HG02973 (cell line): ENCODE data around the gene KIAA1958.
"Not testable (repeated sequence)": the region's sequence is repeated elsewhere in the genome, so short reads cannot be mapped to it uniquely, and the experiment has no call there.

Source experiments
- ATAC-seq: cut with Tn5 transposase; IDR thresholded peaks from one replicate; pipeline ENCODE4 v1.9.1; 2021; ENCODE audit warnings: moderate library complexity; ENCODE audit not compliant: unreplicated experiment

Gene KIAA1958

DNA sequence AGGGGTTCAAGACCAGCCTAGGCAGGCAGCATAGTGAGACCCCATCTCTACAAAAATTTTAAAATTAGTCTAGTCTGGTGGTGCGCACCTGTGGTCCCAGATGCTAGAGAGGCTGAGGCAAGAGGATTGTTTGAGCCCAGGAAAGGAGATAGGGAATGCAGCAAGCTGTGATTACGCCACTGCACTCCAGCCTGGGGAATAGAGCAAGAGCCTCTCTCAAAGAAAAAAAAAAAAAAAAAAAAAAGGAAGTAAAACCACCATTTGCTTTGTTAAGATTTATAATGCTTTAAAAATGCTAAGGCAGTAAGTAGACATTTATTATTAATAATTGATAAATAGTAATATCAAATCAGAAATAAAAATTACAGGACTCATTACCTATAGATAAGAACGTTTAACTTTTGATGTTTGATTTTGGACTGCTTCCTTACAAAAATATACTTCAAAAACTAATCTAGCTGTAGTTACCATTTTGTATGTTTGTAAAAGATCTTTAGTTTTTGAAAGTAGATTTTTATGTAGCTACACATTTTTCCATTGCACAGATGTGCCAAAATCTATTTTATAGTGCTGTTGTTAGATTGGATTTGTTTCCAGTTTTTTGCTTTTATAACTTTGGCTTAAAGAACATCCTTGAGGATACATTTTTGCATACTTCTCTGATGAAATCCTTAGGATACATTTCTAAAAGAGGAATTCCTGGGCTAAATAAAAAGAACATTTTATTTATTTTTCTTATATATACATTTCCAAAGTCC, 144.9 kb downstream of the KIAA1958 start:
- no peak for ATAC-seq

DNA sequence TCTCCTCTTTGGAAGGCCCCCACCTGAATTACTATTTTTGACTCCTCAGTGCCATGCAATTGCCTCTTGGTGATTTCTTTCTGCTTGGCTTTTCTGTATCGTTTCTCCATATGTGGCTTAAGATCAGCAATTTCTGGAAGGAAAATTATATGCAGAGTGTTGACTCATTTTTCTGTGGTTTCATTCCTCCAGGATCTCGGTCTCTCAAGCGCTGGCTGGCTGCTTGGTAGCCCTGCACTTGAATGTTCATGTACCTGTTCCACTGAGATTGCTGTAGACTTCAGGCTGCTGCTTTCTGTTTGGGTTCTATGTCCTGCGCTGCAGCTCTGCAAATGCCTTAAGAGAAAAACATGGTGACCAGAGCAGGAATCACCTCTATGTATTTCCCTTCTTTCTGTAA, 153.7 kb downstream of the KIAA1958 start:
- ATAC-seq, result no peak

- no peak for ATAC-seq
Measured at GRCh38 chr9:112642126-112642525, 155.5 kb downstream of the KIAA1958 start.

DNA sequence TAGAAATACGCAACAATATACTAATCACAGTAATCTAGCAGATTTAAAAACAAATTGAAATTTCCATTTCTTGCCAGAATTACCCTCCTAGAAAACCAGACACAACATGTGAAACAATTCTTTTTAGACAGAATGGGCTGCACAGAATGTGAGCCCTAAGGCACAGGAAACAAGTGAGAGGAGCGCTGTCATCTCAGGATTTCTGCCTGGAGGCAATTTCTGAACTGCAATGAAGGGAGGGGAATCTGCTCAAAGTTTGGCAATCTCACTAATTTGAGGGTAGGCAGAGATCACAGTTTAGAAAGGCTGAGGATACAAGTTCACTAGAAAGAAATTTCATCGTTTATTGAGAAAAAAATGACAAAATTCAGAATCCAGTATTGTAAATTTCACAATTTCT, 161.0 kb downstream of the KIAA1958 start:
- ATAC-seq, result no peak

DNA sequence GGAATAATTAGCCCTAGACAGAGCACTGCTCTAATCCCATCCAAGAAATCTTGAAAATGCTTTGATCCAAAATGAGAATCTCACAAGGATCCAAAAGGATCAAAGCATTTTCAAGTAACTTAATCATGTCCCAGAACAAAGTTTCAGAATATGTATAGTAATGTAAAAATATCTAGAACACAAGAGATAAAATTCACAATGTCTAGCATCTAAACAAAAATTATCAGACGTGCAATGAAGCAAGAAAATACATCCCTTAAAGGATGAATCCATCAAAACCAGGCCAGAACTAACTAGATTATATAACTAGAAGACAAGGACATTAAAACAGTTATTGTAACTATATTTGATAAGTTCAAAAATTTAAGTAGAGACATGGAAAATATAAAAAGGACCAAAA, 162.0 kb downstream of the KIAA1958 start:
- ATAC-seq, result no peak

- no peak for ATAC-seq
Measured at GRCh38 chr9:112654282-112654681, 167.7 kb downstream of the KIAA1958 start.

DNA sequence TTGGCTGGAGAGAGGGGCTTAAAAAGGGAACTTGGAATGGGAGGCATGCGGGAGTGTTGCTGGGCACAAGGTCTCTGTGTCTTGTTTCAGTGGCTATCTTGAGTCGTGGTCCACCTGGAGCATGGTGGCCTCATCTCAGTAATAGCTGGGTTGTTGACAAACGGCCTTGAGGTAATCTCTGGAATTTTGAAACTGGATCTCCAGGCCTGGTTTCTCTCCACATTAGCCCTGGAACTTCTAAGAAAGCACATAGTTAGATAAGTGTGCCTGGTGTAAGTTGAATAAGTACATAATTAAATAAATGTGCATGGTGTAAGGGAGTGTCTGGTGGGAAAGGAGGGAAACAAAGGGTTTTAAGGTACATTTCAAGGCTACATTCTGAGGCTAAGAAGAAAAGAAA, 169.0 kb downstream of the KIAA1958 start:
- no peak for ATAC-seq

DNA sequence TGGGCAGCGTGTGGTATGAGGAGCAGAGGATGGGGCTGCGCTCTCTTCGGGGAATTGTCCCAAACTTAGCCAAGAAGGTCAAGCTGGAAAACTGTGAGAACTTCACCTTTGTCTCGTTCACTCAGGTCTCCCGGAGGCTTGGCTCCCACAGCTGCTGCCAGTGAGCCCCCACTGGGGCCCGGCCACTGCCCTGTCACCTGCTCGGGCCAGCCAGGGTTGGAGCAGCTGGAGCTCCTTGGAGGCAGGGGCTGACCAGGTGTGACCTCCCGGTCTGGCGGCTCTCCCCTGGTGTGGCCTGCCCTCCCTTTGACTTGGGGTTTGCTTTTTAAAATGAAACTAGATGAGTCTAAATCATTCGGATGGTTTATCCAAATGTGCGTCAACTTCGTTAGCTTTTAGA, 173.3 kb downstream of the KIAA1958 start:
- no peak for ATAC-seq

GRCh38 chr9:112663681-112664080, 177.1 kb downstream of the KIAA1958 start:
- no peak for ATAC-seq

GRCh38 chr9:112664531-112664930, 177.9 kb downstream of the KIAA1958 start:
- ATAC-seq, result no peak

- no peak for ATAC-seq
Measured at GRCh38 chr9:112665347-112665746, 178.7 kb downstream of the KIAA1958 start.

DNA sequence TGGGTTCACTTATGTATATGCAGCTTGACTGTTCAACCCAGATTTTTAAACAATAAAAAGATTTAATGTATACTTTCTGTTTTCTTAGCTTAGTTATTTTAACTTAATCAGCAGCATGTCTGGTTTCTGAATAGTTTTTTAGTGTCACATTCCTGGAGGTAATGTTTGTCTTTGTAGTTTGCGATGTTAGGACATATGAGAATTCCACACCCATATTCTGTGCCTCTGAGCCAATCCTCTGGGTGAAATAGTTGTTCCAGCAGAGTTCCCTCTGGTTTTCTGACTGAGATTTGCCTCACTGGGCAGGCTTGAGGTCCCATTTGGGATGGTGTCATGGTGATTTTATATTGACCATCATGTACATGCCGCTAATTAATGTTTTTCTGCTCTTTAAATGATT, 182.7 kb downstream of the KIAA1958 start:
- ATAC-seq, result no peak

- ATAC-seq, result no peak
Measured at GRCh38 chr9:112670991-112671625, 184.5 kb downstream of the KIAA1958 start.

DNA sequence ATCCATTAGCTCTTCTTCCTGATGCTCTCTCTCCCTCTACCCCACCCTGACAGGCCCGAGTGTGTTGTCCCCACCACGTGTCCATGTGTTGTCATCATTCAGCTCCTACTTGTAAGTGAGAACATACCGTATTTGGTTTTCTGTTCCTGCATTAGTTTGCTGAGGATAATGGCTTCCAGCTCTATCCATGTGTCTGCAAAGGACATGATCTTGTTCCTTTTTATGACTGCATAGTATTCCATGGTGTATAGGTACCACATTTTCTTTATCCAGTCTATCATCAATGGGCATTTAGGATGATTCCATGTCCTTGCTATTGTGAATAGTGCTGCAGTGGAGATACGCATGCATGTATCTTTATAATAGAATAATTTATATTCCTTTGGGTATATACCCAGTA, 186.6 kb downstream of the KIAA1958 start:
- ATAC-seq, result not testable (repeated sequence)

DNA sequence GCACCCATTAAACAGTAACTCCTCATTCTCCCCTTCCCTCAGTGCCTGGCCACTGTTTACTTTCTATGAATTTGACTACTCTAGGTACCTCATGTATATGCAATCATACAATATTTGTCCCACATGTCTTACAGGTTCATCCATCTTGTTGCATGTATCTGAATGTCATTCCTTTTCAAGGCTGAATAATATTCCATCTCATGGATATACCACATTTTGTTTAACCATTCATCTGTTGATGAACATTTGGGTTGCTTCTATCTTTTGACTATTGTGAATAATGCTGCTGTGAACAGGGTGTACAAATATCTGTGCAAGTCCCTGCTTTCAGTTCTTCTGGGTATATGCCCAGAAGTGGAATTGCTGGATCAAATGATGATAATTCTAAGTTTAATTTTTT, 190.4 kb downstream of the KIAA1958 start:
- no peak for ATAC-seq

DNA sequence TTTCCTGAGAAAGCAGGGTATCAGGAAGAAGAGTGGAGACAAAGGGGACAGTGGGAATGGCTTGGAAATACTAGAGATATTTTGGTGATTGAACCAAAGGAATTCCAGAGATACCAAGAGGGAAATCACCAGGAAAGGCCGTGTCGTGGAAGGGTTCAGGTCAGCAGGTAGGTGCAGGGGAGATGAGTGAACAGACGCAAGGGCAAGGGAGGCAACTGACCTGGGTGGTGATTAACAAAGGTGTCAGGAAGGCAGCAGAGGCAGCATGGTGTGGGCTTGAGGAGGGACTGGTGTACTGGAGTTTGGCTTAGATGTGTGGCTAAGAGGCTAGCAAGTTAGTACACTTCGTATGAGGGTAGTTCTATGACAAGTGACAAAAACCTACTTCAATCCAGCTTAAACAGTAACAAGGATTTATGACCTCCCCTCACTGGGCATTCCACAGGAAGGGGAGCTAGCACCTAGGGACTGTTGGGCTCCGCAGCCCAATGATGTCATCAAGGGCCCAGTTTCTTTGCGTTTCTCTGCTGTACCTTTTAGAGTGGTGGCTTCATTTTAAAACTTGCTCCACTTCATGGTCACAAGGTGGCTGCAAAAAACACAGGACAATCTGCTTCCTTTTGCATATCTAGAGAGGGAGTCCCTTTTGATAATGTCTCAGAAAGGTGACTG, 194.2 kb downstream of the KIAA1958 start:
- no peak for ATAC-seq

- ATAC-seq, result no peak
Measured at GRCh38 chr9:112689161-112689740, 202.6 kb downstream of the KIAA1958 start.

- ATAC-seq, result no peak
Measured at GRCh38 chr9:112694706-112695555, 208.3 kb downstream of the KIAA1958 start.

DNA sequence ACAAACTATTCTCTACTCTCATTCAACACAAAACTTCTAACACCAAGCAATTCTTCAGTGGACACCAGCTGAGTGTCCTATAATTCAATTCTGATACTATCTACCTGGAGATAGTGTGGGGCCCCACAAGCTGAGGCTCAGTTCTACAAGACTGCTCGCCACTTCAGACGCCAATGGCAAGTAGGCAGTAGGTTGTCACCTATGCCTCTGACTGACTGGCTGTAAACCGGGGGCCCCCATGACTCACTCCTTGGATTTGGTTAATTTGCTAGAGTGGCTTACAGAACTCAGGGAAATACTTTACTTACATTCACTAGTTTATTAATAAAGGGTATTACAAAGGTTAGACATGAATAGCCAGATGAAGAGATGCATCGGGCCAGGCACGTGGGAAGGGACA, 209.8 kb downstream of the KIAA1958 start:
- no peak for ATAC-seq

- ATAC-seq, result peak; percentile 69
Measured at GRCh38 chr9:112699230-112699629, 212.6 kb downstream of the KIAA1958 start.

DNA sequence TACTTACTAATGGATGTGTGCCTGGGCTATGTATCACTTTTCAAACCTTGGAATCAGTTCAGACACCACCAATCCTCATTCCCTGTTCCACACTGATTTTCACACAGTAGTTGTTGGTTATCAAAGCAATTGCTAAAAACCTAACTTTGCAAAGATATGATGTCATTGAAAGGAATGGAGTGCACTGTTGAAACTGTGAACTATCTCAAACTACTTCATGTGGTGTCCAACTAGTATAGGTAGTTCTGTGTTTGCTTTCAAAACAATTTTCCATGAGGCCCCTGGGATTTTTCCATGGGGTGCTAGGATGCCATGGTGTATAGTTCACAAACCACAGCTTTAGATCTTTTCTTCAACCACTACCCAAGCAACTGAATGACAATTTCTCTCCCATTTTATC, 213.5 kb downstream of the KIAA1958 start:
- ATAC-seq, result no peak
